ENCODE data around the gene MSN. TPM values are rescaled to one million over a fixed set of nuclear protein-coding genes. Genes with fewer than 3 reads are reported as not detected.

Gene MSN
- total and polyA plus RNA-seq, 10 of the 15 experiments (the other 5 are each of a cell fraction or from before 2014, with no cell fraction given) = 93.8 to 432 (median 270) TPM

DNA sequence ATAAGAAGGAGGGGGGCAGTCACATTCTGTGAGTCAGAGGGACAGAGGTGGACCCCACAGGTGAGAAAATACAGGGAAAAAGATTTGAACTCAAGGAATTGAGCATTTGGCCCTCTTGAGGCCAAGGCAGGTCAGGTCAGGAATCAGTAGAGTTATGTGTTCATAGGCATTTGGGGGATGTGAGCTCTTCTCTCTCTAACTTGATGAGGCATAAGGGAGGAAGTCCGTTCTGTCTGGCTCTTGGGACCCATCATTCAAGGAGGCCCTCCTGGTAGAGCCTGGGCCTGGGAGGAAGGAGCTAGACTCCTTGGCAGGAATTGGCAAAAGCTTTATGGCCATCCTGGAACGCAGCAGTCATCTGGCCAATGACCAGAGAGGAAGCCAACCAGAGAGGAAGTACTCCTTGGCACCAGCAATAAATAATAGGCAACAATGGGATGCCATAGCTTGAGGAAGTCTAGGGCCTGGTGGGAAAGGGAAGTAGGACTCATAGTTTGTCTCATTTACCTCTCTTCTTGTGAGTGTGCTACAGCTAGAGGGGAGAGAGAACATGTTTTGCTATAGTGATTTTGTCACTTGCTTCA is 53.0 kb downstream of the MSN start:
- POLR2A ChIA-PET = interaction anchor here (0.9 to 3.7 kb wide), 4 partner anchors 15 to 280 kb away, joined by 3 to 26 read pairs (median 19); no protein-coding TSS in a partner anchor
- CTCF ChIA-PET = interaction anchor here (1.1 to 2.8 kb wide), 6 partner anchors 8 to 124 kb away, joined by 3 to 25 read pairs (median 6); no protein-coding TSS in a partner anchor
- intact Hi-C loops (cut with micrococcal nuclease; ENCODE audit: unreplicated experiment) = no loop called here

More for the DNA sequence above, 53.0 kb downstream of the MSN start:
- FAIRE-seq = no peak
- SMC1A ChIA-PET (ENCODE audit: uncharacterized antibody, unreplicated experiment) = interaction anchor here (0.8 to 4.5 kb wide), 7 partner anchors 15 to 65 kb away, joined by 3 to 65 read pairs (median 7); no protein-coding TSS in a partner anchor
- peaks cover 13% of the 10 kb centered on the region for H3K4me1 ChIP-seq (ENCODE audit: control insufficient read depth, insufficient read depth, low read length)
- peaks cover 24% of the 10 kb centered on the region for H3K79me2 ChIP-seq (ENCODE audit: control insufficient read depth, insufficient read depth, low read length)
- no peak overlapping the region for H3K4me2 ChIP-seq (ENCODE audit: control insufficient read depth, insufficient read depth)
- ATAC-seq = no peak
- in situ Hi-C loops (cut with MboI) = loop anchor here (5.0 kb wide), 1 partner anchor 123 kb away; no protein-coding TSS in a partner anchor
- no peak overlapping the region for H3K9ac ChIP-seq (ENCODE audit: control insufficient read depth, insufficient read depth, low read length)
- RAD21 ChIA-PET (ENCODE audit: unreplicated experiment) = interaction anchor here (1.1 to 7.3 kb wide), 6 partner anchors 24 to 124 kb away, joined by 3 to 119 read pairs (median 24); partner anchors contain the start of gene MSN
- H3K9me3 ChIP-seq (replicated peaks; ENCODE audit: control insufficient read depth, insufficient read depth, low read length) = no peaks in the 10 kb centered on the region
- H4K20me1 ChIP-seq (ENCODE audit: control insufficient read depth, insufficient read depth) = no peaks in the 10 kb centered on the region
- no peaks in the 10 kb centered on the region for H3K27me3 ChIP-seq (replicated peaks in 1 of 2; ENCODE audit: control insufficient read depth in 2 of 2, insufficient read depth in 2 of 2, low read length in 1 of 2)
- H3K36me3 ChIP-seq (ENCODE audit: control insufficient read depth in 2 of 2, insufficient read depth in 2 of 2, low read length in 1 of 2) = peaks cover 3 to 6% of the 10 kb centered on the region in 2 experiments; a peak in 3 of 4 replicates
- H2AFZ ChIP-seq (ENCODE audit: control insufficient read depth, low read depth, low read length) = no peak overlapping the region
- no peak overlapping the region for H3K4me3 ChIP-seq
- DNase-seq (ENCODE audit: low read depth, low spot score) = no peak
- TF ChIP-seq JUNB (IDR thresholded peaks at IDR 0.05) = no peak
- 0 out of 2 replicates have a peak, but pooled peaks have one; percentile 21 for TF ChIP-seq SPI1 (IDR thresholded peaks at IDR 0.05; ENCODE audit: borderline replicate concordance, insufficient read depth, low read depth, low read length)
- TF ChIP-seq TCF7 (IDR thresholded peaks at IDR 0.05; ENCODE audit: borderline replicate concordance) = no peak
- no peak for TF ChIP-seq CREB1 (IDR thresholded peaks at IDR 0.05; ENCODE audit: low read depth)
- TF ChIP-seq CEBPB (IDR thresholded peaks at IDR 0.05; ENCODE audit: borderline replicate concordance in 1 of 2, low read depth in 2 of 2, low read length in 2 of 2) = no peak
- TF ChIP-seq, protein P1, sequence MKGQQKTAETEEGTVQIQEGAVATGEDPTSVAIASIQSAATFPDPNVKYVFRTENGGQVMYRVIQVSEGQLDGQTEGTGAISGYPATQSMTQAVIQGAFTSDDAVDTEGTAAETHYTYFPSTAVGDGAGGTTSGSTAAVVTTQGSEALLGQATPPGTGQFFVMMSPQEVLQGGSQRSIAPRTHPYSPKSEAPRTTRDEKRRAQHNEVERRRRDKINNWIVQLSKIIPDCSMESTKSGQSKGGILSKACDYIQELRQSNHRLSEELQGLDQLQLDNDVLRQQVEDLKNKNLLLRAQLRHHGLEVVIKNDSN (IDR thresholded peaks at IDR 0.05; ENCODE audit: borderline replicate concordance, extremely low read length, insufficient read depth, low read depth, low read length) = no peak
- 0 out of 2 replicates have a peak, but pooled peaks have one; percentile 4 for TF ChIP-seq RAD21 (IDR thresholded peaks at IDR 0.05; ENCODE audit: insufficient read depth, low read depth, low read length)
- TF ChIP-seq ZNF207 (IDR thresholded peaks at IDR 0.05; ENCODE audit: borderline replicate concordance) = no peak
- 0 out of 6 replicates have a peak, but pooled peaks of 1 of the 3 experiments have one; percentile 27 for TF ChIP-seq CTCF (IDR thresholded peaks at IDR 0.05 in 2 of 3, conservative IDR thresholded peaks at IDR 0.05 in 1 of 3; ENCODE audit: control insufficient read depth in 2 of 3, extremely low read depth in 1 of 3, insufficient read depth in 1 of 3, low read depth in 3 of 3, low read length in 3 of 3)
- TF ChIP-seq PAX5 (IDR thresholded peaks at IDR 0.05; ENCODE audit: borderline replicate concordance, low read depth, low read length) = no peak
- H3K27ac ChIP-seq (ENCODE audit: control insufficient read depth, insufficient read depth) = no peak overlapping the region
- BruUV-seq (replicated peaks) = TSS peak; percentile 4
- 75% methylated on average over 2 of the region's 2 CpGs for WGBS (ENCODE audit: insufficient coverage, insufficient replicate concordance, low lambda C conversion rate, missing lambda C conversion rate)

All from GM12878 (cell line).